Mesenchymal stem cell (in vitro differentiated cells and primary cell): ENCODE measurements around the gene ST8SIA2.

Experiments used
- DNase-seq: peaks from one replicate; pipeline ENCODE4 v3.0.0-alpha.2; 2013
- H2AFZ ChIP-seq: one replicate; pipeline ENCODE4 v1.6.1; 2013; ENCODE audit warnings: low read depth, mild to moderate bottlenecking, control low read depth, inconsistent platforms, low read length, moderate library complexity
- H2AK5ac ChIP-seq: 2 replicates; pipeline ENCODE4 v1.6.1; 2013; ENCODE audit warnings: low read length, moderate library complexity, mild to moderate bottlenecking, inconsistent platforms; ENCODE audit not compliant: severe bottlenecking
- H2BK120ac ChIP-seq: one replicate; pipeline ENCODE4 v1.6.1; 2013; ENCODE audit warnings: low read depth, mild to moderate bottlenecking, inconsistent platforms, low read length, moderate library complexity
- H2BK12ac ChIP-seq, 2 experiments: one replicate each; pipeline ENCODE4 v1.6.1; 2013; ENCODE audit warnings: inconsistent platforms in 2 of 2, low read length in 2 of 2, mild to moderate bottlenecking in 2 of 2, moderate library complexity in 2 of 2, control low read depth in 1 of 2
- H2BK15ac ChIP-seq: one replicate; pipeline ENCODE4 v1.6.1; 2013; ENCODE audit warnings: mild to moderate bottlenecking, low read depth, inconsistent platforms; ENCODE audit not compliant: poor library complexity, severe bottlenecking
- H2BK5ac ChIP-seq: 2 replicates; pipeline ENCODE4 v1.6.1; 2013; ENCODE audit warnings: low read depth, mild to moderate bottlenecking, low read length, control low read depth, inconsistent platforms; ENCODE audit not compliant: poor library complexity, severe bottlenecking
- H3K14ac ChIP-seq, 2 experiments: one replicate each; pipeline ENCODE4 v1.6.1; 2013; ENCODE audit warnings: inconsistent platforms in 2 of 2, low read length in 2 of 2, control low read depth in 1 of 2, mild to moderate bottlenecking in 1 of 2, moderate library complexity in 1 of 2
- H3K18ac ChIP-seq, 2 experiments: one replicate each; pipeline ENCODE4 v1.6.1; 2013; ENCODE audit warnings: inconsistent platforms in 2 of 2, low read length in 2 of 2, control low read depth in 1 of 2, low read depth in 1 of 2, mild to moderate bottlenecking in 1 of 2
- H3K23ac ChIP-seq, 2 experiments: one replicate each; pipeline ENCODE4 v1.6.1; 2013; ENCODE audit warnings: inconsistent platforms in 2 of 2, low read length in 2 of 2, mild to moderate bottlenecking in 2 of 2, moderate library complexity in 2 of 2, control low read depth in 1 of 2
- H3K27ac ChIP-seq: 2 replicates; pipeline ENCODE4 v1.5.1; 2013; ENCODE audit warnings: mild to moderate bottlenecking, moderate library complexity, low read length, control low read depth, inconsistent platforms; ENCODE audit not compliant: poor library complexity, severe bottlenecking
- H3K27me3 ChIP-seq, 2 experiments: 2 replicates each; pipeline versions ENCODE4 v1.6.1 to v1.7.0; 2013; ENCODE audit warnings: low read length in 2 of 2, mild to moderate bottlenecking in 2 of 2, moderate library complexity in 2 of 2, control low read depth in 1 of 2, inconsistent platforms in 1 of 2; ENCODE audit not compliant: control insufficient read depth in 1 of 2, insufficient read depth in 1 of 2
- H3K36me3 ChIP-seq, 2 experiments: 2 replicates each; pipeline versions ENCODE4 v1.6.1 to v1.7.0; 2013; ENCODE audit warnings: low read length in 2 of 2, control low read depth in 1 of 2, inconsistent platforms in 1 of 2, low read depth in 1 of 2, mild to moderate bottlenecking in 1 of 2; ENCODE audit not compliant: insufficient read depth in 2 of 2, control insufficient read depth in 1 of 2
- H3K4ac ChIP-seq, 2 experiments: one replicate each; pipeline ENCODE4 v1.6.1; 2013; ENCODE audit warnings: inconsistent platforms in 2 of 2, low read length in 2 of 2, mild to moderate bottlenecking in 2 of 2, moderate library complexity in 2 of 2, control low read depth in 1 of 2, low read depth in 1 of 2
- H3K4me1 ChIP-seq: 2 replicates; pipeline ENCODE4 v1.6.1; 2013; ENCODE audit warnings: low read depth, low read length, control low read depth; ENCODE audit not compliant: control insufficient read depth, insufficient read depth
- H3K4me2 ChIP-seq: 2 replicates; pipeline ENCODE4 v1.6.1; 2013; ENCODE audit warnings: low read length, mild to moderate bottlenecking, inconsistent platforms; ENCODE audit not compliant: poor library complexity, severe bottlenecking
- H3K4me3 ChIP-seq, 2 experiments: 2 replicates each; pipeline versions ENCODE4 v1.5.1 to v1.7.0; 2013; ENCODE audit warnings: low read length in 2 of 2, mild to moderate bottlenecking in 2 of 2, control low read depth in 1 of 2, low read depth in 1 of 2; ENCODE audit not compliant: insufficient read depth in 1 of 2
- H3K79me1 ChIP-seq: replicated peaks from 2 replicates; pipeline ENCODE4 v1.6.1; 2013; ENCODE audit warnings: mild to moderate bottlenecking, control low read depth, low read length, inconsistent platforms; ENCODE audit not compliant: poor library complexity, severe bottlenecking
- H3K9ac ChIP-seq: 2 replicates; pipeline ENCODE4 v1.7.0; 2013; ENCODE audit warnings: mild to moderate bottlenecking, low read length, moderate library complexity
- H3K9me3 ChIP-seq: 2 replicates; pipeline ENCODE4 v1.7.0; 2013; ENCODE audit warnings: mild to moderate bottlenecking, low read length; ENCODE audit not compliant: control insufficient read depth
- H4K8ac ChIP-seq: one replicate; pipeline ENCODE4 v1.6.1; 2013; ENCODE audit warnings: inconsistent platforms, mild to moderate bottlenecking, low read length, moderate library complexity
- H4K91ac ChIP-seq: one replicate; pipeline ENCODE4 v1.6.1; 2013; ENCODE audit warnings: mild to moderate bottlenecking, low read length, inconsistent platforms
- WGBS: methylation state at CpG from one replicate; pipeline ENCODE4 v1.1.7; 2013; ENCODE audit warnings: mixed read lengths; 5-methylcytosine and 5-hydroxymethylcytosine counted together

The ST8SIA2 gene

DNA sequence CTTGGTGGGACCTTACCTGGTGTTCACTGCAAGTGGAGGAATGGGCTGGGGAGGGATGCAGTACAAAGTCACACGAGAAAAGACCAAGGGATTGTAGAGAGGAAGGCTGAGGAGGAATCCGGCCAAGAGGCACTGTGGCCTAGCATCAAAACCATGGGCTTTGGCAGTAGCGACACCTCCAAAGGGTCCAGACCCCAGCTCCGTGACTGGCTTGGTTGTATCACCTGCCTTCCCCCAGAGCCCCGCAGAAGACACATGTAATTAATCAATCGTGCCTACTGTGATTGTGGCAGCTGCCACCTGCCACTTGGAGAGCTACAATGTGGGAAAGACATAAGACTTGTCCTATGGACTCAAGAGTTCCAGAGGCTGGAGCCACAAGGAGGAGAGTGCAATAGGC, 54.7 kb downstream of the ST8SIA2 start:
- Histone ChIP-seq H3K4ac (no peak overlapping the region), H3K18ac (no peak overlapping the region), H2BK5ac (no peak overlapping the region), H3K4me1 (no peaks in the 10 kb centered on the region), H3K4me3 (no peak overlapping the region), H3K9ac (no peak overlapping the region), H3K36me3 (no peaks in the 10 kb centered on the region), H2BK15ac (no peak overlapping the region), H2AK5ac (no peak overlapping the region), H3K14ac (no peak overlapping the region), H3K27ac (no peak overlapping the region), H3K9me3 (no peaks in the 10 kb centered on the region), H3K4me2 (no peak overlapping the region), H3K79me1 (no peaks in the 10 kb centered on the region), H4K91ac (no peak overlapping the region), H2AFZ (no peak overlapping the region), H3K23ac (no peak overlapping the region), H2BK120ac (no peak overlapping the region), H3K27me3 (peaks cover 0 to 17% of the 10 kb centered on the region in 2 experiments), H2BK12ac (no peak overlapping the region), H4K8ac (no peak overlapping the region)
- no peak for DNase-seq
- 85% methylated on average over 6 of the region's 6 CpGs for WGBS

DNA sequence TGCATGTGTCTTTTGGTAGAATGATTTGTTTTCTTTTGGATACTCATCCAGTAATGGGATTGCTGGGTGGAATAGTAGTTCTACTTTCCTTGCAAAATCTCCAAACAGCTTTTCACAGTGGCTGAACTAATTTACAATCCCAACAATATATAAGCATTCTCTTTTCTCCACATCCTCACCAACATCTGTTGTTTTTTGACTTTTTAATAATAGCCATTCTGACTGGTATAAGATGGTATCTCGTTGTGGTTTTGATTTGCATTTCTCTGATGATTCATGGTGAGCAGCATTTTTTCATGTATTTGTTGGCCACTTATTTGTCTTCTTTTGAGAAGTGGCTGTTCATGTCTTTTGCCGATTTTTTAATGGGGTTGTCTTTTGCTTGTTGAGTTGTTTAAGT, 55.8 kb downstream of the ST8SIA2 start:
- H4K91ac ChIP-seq = no peak overlapping the region
- no peak overlapping the region for H2BK15ac ChIP-seq
- no peak overlapping the region for H3K4me2 ChIP-seq
- H4K8ac ChIP-seq = no peak overlapping the region
- no peak overlapping the region for H3K9ac ChIP-seq
- peaks cover 0 to 12% of the 10 kb centered on the region in 2 experiments for H3K27me3 ChIP-seq
- no peak overlapping the region for H3K4ac ChIP-seq
- H2BK12ac ChIP-seq = no peak overlapping the region
- no peaks in the 10 kb centered on the region for H3K36me3 ChIP-seq
- H2AK5ac ChIP-seq = no peak overlapping the region
- no peak overlapping the region for H3K27ac ChIP-seq
- no peak overlapping the region for H2AFZ ChIP-seq
- H2BK5ac ChIP-seq = no peak overlapping the region
- H3K79me1 ChIP-seq = no peaks in the 10 kb centered on the region
- H3K14ac ChIP-seq = no peak overlapping the region
- H2BK120ac ChIP-seq = no peak overlapping the region
- H3K9me3 ChIP-seq = no peaks in the 10 kb centered on the region
- H3K18ac ChIP-seq = no peak overlapping the region
- no peak overlapping the region for H3K4me3 ChIP-seq
- no peaks in the 10 kb centered on the region for H3K4me1 ChIP-seq
- 28% methylated on average over 2 of the region's 2 CpGs for WGBS
- no peak for DNase-seq
- no peak overlapping the region for H3K23ac ChIP-seq

DNA sequence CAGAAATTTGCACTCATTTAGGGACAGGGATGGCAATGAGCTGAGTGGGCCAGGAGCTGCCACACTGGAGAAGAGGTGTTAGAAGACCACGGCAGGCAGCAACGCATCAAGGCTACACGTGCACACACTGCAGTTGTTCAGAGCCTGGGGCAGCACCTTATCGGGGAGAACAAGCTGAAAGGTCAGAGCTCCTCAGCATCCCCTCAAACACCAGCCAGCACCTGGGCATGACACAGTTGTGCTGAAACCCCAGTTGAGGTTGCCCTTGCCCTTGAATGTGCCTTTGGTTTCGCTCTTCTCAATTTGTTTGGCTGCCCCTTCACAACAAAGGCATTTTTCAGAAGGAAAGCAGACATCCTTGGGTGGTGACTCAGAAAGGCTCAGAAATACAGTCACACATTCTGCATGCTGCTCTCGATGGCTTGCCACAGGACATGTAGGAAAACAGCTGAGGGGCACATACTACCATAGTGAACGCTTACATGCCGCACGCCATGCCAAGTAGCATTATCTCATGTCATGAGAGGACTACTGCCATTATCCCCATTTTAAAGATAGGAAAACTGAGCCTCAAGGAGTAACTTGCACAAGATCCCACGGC, 57.6 kb downstream of the ST8SIA2 start:
- H3K4ac ChIP-seq = no peak overlapping the region
- no peak overlapping the region for H3K27ac ChIP-seq
- peak; percentile 47 for DNase-seq
- no peak overlapping the region for H2BK12ac ChIP-seq
- H2AFZ ChIP-seq = no peak overlapping the region
- no peaks in the 10 kb centered on the region for H3K4me1 ChIP-seq
- H3K18ac ChIP-seq = no peak overlapping the region
- H3K9ac ChIP-seq = no peak overlapping the region
- no peaks in the 10 kb centered on the region for H3K9me3 ChIP-seq
- H4K8ac ChIP-seq = no peak overlapping the region
- no peak overlapping the region for H2BK120ac ChIP-seq
- H2BK15ac ChIP-seq = no peak overlapping the region
- H3K4me3 ChIP-seq = no peak overlapping the region
- 68% methylated on average over 10 of the region's 10 CpGs for WGBS
- H2AK5ac ChIP-seq = no peak overlapping the region
- no peak overlapping the region for H3K4me2 ChIP-seq
- H3K36me3 ChIP-seq = no peaks in the 10 kb centered on the region
- H3K79me1 ChIP-seq = no peaks in the 10 kb centered on the region
- no peak overlapping the region for H3K14ac ChIP-seq
- no peak overlapping the region for H2BK5ac ChIP-seq
- no peak overlapping the region for H4K91ac ChIP-seq
- no peak overlapping the region for H3K23ac ChIP-seq
- H3K27me3 ChIP-seq = peaks cover 0 to 10% of the 10 kb centered on the region in 2 experiments

DNA sequence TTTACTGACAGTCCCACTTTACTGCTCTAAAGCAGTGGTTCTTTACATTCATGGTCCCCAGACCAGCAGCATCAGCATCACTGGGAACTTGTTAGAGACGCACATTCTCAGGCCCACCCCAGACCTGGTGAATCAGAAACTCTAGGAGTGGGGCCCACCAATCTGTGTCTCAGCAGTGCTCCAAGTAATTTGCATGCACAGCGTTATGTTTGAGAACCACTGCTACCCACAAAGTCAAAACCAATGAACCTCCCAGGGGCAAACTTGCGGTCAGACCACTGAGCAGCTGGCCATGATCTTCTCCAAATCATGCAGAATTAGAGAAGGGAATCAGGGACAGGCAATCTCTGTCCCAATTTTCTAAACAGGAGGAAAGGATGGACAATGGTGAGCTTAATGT, 58.5 kb downstream of the ST8SIA2 start:
- Histone ChIP-seq H2AFZ (no peak overlapping the region), H3K9ac (no peak overlapping the region), H3K23ac (no peak overlapping the region), H2BK12ac (no peak overlapping the region), H3K18ac (no peak overlapping the region), H2AK5ac (no peak overlapping the region), H3K79me1 (no peaks in the 10 kb centered on the region), H3K9me3 (no peaks in the 10 kb centered on the region), H3K14ac (no peak overlapping the region), H2BK15ac (no peak overlapping the region), H3K4me2 (no peak overlapping the region), H3K4me3 (no peak overlapping the region), H3K27ac (no peak overlapping the region), H3K36me3 (no peaks in the 10 kb centered on the region), H2BK5ac (no peak overlapping the region), H2BK120ac (no peak overlapping the region), H4K91ac (no peak overlapping the region), H3K4ac (no peak overlapping the region), H3K4me1 (no peaks in the 10 kb centered on the region), H3K27me3 (peaks cover 0 to 7% of the 10 kb centered on the region in 2 experiments), H4K8ac (no peak overlapping the region)
- WGBS = 74% methylated on average over 3 of the region's 3 CpGs
- DNase-seq = no peak
